Hepatocyte (in vitro differentiated cells): ENCODE measurements around the gene OR5AC2. TPM values are rescaled to one million over a fixed set of nuclear protein-coding genes. Genes with fewer than 3 reads are reported as not detected.
A peak's percentile ranks its signal among the peaks of the same experiment; 100 is the strongest.

Experiments used
- DNase-seq: peaks from one replicate; pipeline ENCODE4 v3.0.0-alpha.2; 2016; ENCODE audit warnings: low spot score
- H2AFZ ChIP-seq: fragments of 200-600 bp; sonication (generic); 2 replicates; pipeline ENCODE4 v1.6.0; 2016; ENCODE audit warnings: antibody characterized with exemption, mild to moderate bottlenecking
- H3K27ac ChIP-seq: fragments of 200-600 bp; sonication (generic); 2 replicates; pipeline ENCODE4 v1.5.1; 2016; ENCODE audit warnings: mild to moderate bottlenecking
- H3K27me3 ChIP-seq: fragments of 200-600 bp; sonication (generic); 2 replicates; pipeline ENCODE4 v1.6.1; 2016
- H3K36me3 ChIP-seq: fragments of 200-600 bp; sonication (generic); replicated peaks from 2 replicates; pipeline ENCODE4 v1.5.1; 2016; ENCODE audit warnings: low read depth; ENCODE audit not compliant: insufficient read depth
- H3K4me1 ChIP-seq: fragments of 200-600 bp; sonication (generic); 2 replicates; pipeline ENCODE4 v1.5.1; 2016; ENCODE audit warnings: mild to moderate bottlenecking, moderate library complexity; ENCODE audit not compliant: insufficient read depth
- H3K4me2 ChIP-seq: fragments of 200-600 bp; sonication (generic); 2 replicates; pipeline ENCODE4 v1.6.0; 2016
- H3K4me3 ChIP-seq: fragments of 200-600 bp; sonication (generic); 2 replicates; pipeline ENCODE4 v1.5.1; 2016; ENCODE audit warnings: mild to moderate bottlenecking
- H3K79me2 ChIP-seq: fragments of 200-600 bp; sonication (generic); 2 replicates; pipeline ENCODE4 v1.6.0; 2017; ENCODE audit warnings: mild to moderate bottlenecking
- H3K9me2 ChIP-seq: fragments of 200-600 bp; sonication (generic); replicated peaks from 2 replicates; pipeline ENCODE4 v1.6.0; 2017; ENCODE audit warnings: mild to moderate bottlenecking; ENCODE audit not compliant: insufficient read depth
- H3K9me3 ChIP-seq: fragments of 200-600 bp; sonication (generic); 2 replicates; pipeline ENCODE4 v1.5.1; 2016; ENCODE audit warnings: low read depth, mild to moderate bottlenecking
- H4K20me1 ChIP-seq: fragments of 200-600 bp; sonication (generic); 2 replicates; pipeline ENCODE4 v1.6.0; 2016; ENCODE audit warnings: mild to moderate bottlenecking; ENCODE audit not compliant: insufficient read depth, poor library complexity, severe bottlenecking
- CTCF ChIP-seq: fragments of 200-600 bp; sonication (generic); IDR thresholded peaks from 2 replicates; pipeline ENCODE4 v1.5.1; 2016; ENCODE audit warnings: antibody characterized with exemption, mild to moderate bottlenecking; ENCODE audit not compliant: poor library complexity
- EZH2 ChIP-seq: fragments of 200-600 bp; sonication (generic); IDR thresholded peaks from 2 replicates; pipeline ENCODE4 v1.6.1; 2016; ENCODE audit warnings: antibody characterized with exemption, mild to moderate bottlenecking, borderline replicate concordance
- EZH2phosphoT487 ChIP-seq: fragments of 200-600 bp; sonication (generic); IDR thresholded peaks from one replicate; pipeline ENCODE4 v1.6.1; 2018; ENCODE audit warnings: antibody characterized with exemption, mild to moderate bottlenecking, low read depth, moderate library complexity; ENCODE audit not compliant: unreplicated experiment, severe bottlenecking
- WGBS: methylation state at CpG from one replicate; pipeline ENCODE4 v1.1.6; 2016; ENCODE audit warnings: low lambda C conversion rate; ENCODE audit errors: missing lambda C conversion rate; 5-methylcytosine and 5-hydroxymethylcytosine counted together
- polyA plus RNA-seq: library from polyadenylated mRNA; unstranded; fragments of >200 nt; fragmentation: Nextera tagmentation; extraction: Ambion mirVana; gene quantifications from 2 replicates; pipeline ENCODE4 v1.2.1, GENCODE V29; 2016
- total RNA-seq: library from RNA; depleted of rRNA; stranded (reverse); fragments of >200 nt; gene quantifications from 2 replicates; pipeline ENCODE4 v1.2.3, GENCODE V29; 2014

Gene OR5AC2
- total and polyA plus RNA-seq, 2 experiments from 2014 or later: not detected

- Histone ChIP-seq H3K4me3 (no peak overlapping the region), H3K27ac (no peak overlapping the region), H3K79me2 (no peaks in the 10 kb centered on the region), H3K4me2 (no peak overlapping the region), H3K36me3 (no peaks in the 10 kb centered on the region), H3K9me3 (no peaks in the 10 kb centered on the region), H4K20me1 (no peaks in the 10 kb centered on the region), H3K9me2 (no peaks in the 10 kb centered on the region), H3K27me3 (no peaks in the 10 kb centered on the region), H3K4me1 (no peaks in the 10 kb centered on the region), H2AFZ (no peak overlapping the region)
- no peak for DNase-seq
- TF ChIP-seq CTCF (no peak), EZH2phosphoT487 (no peak), EZH2 (no peak)
- 56% methylated on average over 2 of the region's 2 CpGs for WGBS
These were observed 18.1 kb upstream of the OR5AC2 start for GRCh38 chr3:98068824-98069223.

GRCh38 chr3:98070840-98071239 is 16.1 kb upstream of the OR5AC2 start:
- no peaks in the 10 kb centered on the region for H3K36me3 ChIP-seq
- 15% methylated on average over 2 of the region's 2 CpGs for WGBS
- H3K4me3 ChIP-seq: no peak overlapping the region
- no peak overlapping the region for H3K4me2 ChIP-seq
- H3K79me2 ChIP-seq: no peaks in the 10 kb centered on the region
- no peaks in the 10 kb centered on the region for H3K9me2 ChIP-seq
- no peak for DNase-seq
- H3K9me3 ChIP-seq: no peaks in the 10 kb centered on the region
- H3K27ac ChIP-seq: no peak overlapping the region
- H3K4me1 ChIP-seq: no peaks in the 10 kb centered on the region
- no peaks in the 10 kb centered on the region for H4K20me1 ChIP-seq
- H2AFZ ChIP-seq: no peak overlapping the region
- no peak for TF ChIP-seq EZH2
- no peak for TF ChIP-seq EZH2phosphoT487
- no peak for TF ChIP-seq CTCF
- H3K27me3 ChIP-seq: no peaks in the 10 kb centered on the region

GRCh38 chr3:98073486-98073885 is 13.5 kb upstream of the OR5AC2 start:
- H2AFZ ChIP-seq: no peak overlapping the region
- TF ChIP-seq CTCF (no peak), EZH2 (no peak), EZH2phosphoT487 (no peak)
- H3K27me3 ChIP-seq: no peaks in the 10 kb centered on the region
- H3K4me3 ChIP-seq: no peak overlapping the region
- H3K79me2 ChIP-seq: no peaks in the 10 kb centered on the region
- no peaks in the 10 kb centered on the region for H4K20me1 ChIP-seq
- no peaks in the 10 kb centered on the region for H3K9me3 ChIP-seq
- DNase-seq: no peak
- H3K4me2 ChIP-seq: no peak overlapping the region
- WGBS: 0% methylated on average over 1 of the region's 1 CpG
- H3K36me3 ChIP-seq: no peaks in the 10 kb centered on the region
- no peak overlapping the region for H3K27ac ChIP-seq
- H3K4me1 ChIP-seq: no peaks in the 10 kb centered on the region
- H3K9me2 ChIP-seq: no peaks in the 10 kb centered on the region

- Histone ChIP-seq H2AFZ (no peak overlapping the region), H3K4me2 (no peak overlapping the region), H3K36me3 (no peaks in the 10 kb centered on the region), H3K9me2 (no peaks in the 10 kb centered on the region), H3K4me1 (no peaks in the 10 kb centered on the region), H3K27ac (no peak overlapping the region), H3K27me3 (no peaks in the 10 kb centered on the region), H3K9me3 (no peaks in the 10 kb centered on the region), H3K4me3 (no peak overlapping the region), H3K79me2 (no peaks in the 10 kb centered on the region), H4K20me1 (no peaks in the 10 kb centered on the region)
- WGBS: 60% methylated on average over 5 of the region's 5 CpGs
- DNase-seq: peak; percentile 32
- no peak for TF ChIP-seq EZH2phosphoT487
- no peak for TF ChIP-seq EZH2
- no peak for TF ChIP-seq CTCF
These were observed 8.9 kb downstream of the OR5AC2 start for GRCh38 chr3:98095882-98096281.
